KMS-11 (cell line): Measurements from ENCODE around the gene CHMP3.

ENCODE experiments used
- H2AFZ ChIP-seq: fragments of 200-600 bp; sonication (generic); 2 replicates; pipeline ENCODE4 v1.6.1; 2016; ENCODE audit warnings: antibody characterized with exemption, mixed run types, low read depth
- H3K27ac ChIP-seq: fragments of 200-600 bp; sonication (generic); 2 replicates; pipeline ENCODE4 v1.6.1; 2016; ENCODE audit warnings: mild to moderate bottlenecking, mixed run types
- H3K27me3 ChIP-seq: fragments of 200-600 bp; sonication (generic); 2 replicates; pipeline ENCODE4 v1.6.1; 2017; ENCODE audit warnings: mild to moderate bottlenecking, low read depth, mixed run types, moderate library complexity; ENCODE audit not compliant: insufficient read depth
- H3K36me3 ChIP-seq: fragments of 200-600 bp; sonication (generic); 2 replicates; pipeline ENCODE4 v1.6.1; 2017; ENCODE audit warnings: mild to moderate bottlenecking, mixed run types; ENCODE audit not compliant: insufficient read depth
- H3K4me1 ChIP-seq: fragments of 200-600 bp; sonication (generic); 2 replicates; pipeline ENCODE4 v1.6.1; 2016; ENCODE audit warnings: mild to moderate bottlenecking, low read depth, mixed run types; ENCODE audit not compliant: poor library complexity, severe bottlenecking
- H3K4me2 ChIP-seq: fragments of 200-600 bp; sonication (generic); 2 replicates; pipeline ENCODE4 v1.7.0; 2016; ENCODE audit warnings: mild to moderate bottlenecking, mixed run types
- H3K4me3 ChIP-seq: fragments of 200-600 bp; sonication (generic); IDR thresholded peaks from 2 replicates; pipeline ENCODE4 v1.6.1; 2017; ENCODE audit warnings: low read depth, low read length, mixed read lengths; ENCODE audit not compliant: insufficient read depth
- H3K79me2 ChIP-seq: fragments of 200-600 bp; sonication (generic); 2 replicates; pipeline ENCODE4 v1.6.1; 2016; ENCODE audit warnings: low read depth, mixed run types; ENCODE audit not compliant: insufficient read depth
- H3K9ac ChIP-seq: fragments of 200-600 bp; sonication (generic); 2 replicates; pipeline ENCODE4 v1.6.1; 2016; ENCODE audit warnings: mild to moderate bottlenecking, mixed run types
- H4K20me1 ChIP-seq: fragments of 200-600 bp; sonication (generic); 2 replicates; pipeline ENCODE4 v1.6.1; 2016; ENCODE audit warnings: mild to moderate bottlenecking, mixed run types; ENCODE audit not compliant: insufficient read depth
- TF ChIP-seq, protein P1 (sequence below): fragments of 200-600 bp; sonication (generic); conservative IDR thresholded peaks from 2 replicates; pipeline ENCODE4 v1.6.1; 2017; ENCODE audit warnings: low read depth, mild to moderate bottlenecking, antibody characterized with exemption, low read length, moderate library complexity, mixed read lengths

CHMP3 gene

DNA sequence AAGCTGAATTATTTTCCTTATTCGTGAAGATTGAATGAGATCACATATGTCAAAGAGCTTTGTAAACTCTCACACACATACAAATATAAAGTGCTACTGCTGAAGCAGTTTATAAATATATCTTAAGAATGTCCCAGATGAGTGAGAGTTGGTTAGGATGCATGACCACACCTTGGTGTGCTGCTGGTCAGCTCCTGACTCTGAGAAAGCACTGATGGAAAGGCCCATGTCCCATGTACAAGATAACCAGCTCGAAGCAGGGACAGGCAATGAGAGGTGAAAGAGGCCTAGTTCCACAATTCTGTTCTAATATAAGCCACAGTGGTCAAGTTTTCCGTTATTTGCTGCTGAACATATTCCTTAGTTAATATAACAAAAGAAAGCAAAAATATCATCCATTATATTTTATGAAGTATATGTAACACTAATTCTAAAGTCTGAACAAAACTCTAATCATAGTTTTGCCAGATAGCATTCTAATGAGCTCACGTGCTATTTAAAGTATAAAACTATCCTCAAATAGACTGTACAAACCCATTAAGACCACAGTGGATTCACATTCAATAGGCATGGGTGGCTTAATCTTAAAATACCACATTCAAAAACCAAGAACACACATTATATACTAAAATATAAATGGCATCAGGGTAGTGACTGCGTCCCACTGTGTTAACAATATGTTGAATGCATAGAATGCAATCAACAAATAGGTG is 49.1 kb downstream of the CHMP3 start:
- TF ChIP-seq, protein P1, sequence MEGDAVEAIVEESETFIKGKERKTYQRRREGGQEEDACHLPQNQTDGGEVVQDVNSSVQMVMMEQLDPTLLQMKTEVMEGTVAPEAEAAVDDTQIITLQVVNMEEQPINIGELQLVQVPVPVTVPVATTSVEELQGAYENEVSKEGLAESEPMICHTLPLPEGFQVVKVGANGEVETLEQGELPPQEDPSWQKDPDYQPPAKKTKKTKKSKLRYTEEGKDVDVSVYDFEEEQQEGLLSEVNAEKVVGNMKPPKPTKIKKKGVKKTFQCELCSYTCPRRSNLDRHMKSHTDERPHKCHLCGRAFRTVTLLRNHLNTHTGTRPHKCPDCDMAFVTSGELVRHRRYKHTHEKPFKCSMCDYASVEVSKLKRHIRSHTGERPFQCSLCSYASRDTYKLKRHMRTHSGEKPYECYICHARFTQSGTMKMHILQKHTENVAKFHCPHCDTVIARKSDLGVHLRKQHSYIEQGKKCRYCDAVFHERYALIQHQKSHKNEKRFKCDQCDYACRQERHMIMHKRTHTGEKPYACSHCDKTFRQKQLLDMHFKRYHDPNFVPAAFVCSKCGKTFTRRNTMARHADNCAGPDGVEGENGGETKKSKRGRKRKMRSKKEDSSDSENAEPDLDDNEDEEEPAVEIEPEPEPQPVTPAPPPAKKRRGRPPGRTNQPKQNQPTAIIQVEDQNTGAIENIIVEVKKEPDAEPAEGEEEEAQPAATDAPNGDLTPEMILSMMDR, result no peak
- Histone ChIP-seq H3K4me3 (no peak overlapping the region), H3K27me3 (no peaks in the 10 kb centered on the region), H3K79me2 (no peaks in the 10 kb centered on the region), H3K4me2 (no peak overlapping the region), H3K4me1 (no peaks in the 10 kb centered on the region), H3K9ac (no peak overlapping the region), H3K36me3 (no peaks in the 10 kb centered on the region), H4K20me1 (no peaks in the 10 kb centered on the region), H2AFZ (no peak overlapping the region), H3K27ac (no peak overlapping the region)

DNA sequence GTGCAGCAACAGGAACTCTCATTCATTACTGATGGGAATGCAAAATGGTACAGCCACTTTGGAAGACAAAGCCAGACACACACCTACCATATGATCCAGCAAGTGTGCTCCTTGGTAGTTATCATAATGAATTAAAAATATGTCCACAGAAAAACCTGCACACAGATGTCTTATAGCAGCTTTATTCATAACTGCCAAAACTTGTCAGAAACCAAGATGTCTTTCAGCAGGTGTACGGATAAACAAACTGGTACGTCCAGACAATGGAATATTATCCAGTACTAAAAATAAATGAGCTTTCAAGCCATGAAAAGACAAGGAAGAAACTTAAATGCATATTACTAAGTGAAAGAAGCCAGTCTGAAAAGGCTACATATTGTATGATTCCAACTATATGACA is 50.4 kb downstream of the CHMP3 start:
- no peaks in the 10 kb centered on the region for H3K4me1 ChIP-seq
- no peak overlapping the region for H3K27ac ChIP-seq
- no peaks in the 10 kb centered on the region for H3K79me2 ChIP-seq
- H3K36me3 ChIP-seq, result no peaks in the 10 kb centered on the region
- no peak overlapping the region for H3K9ac ChIP-seq
- H4K20me1 ChIP-seq, result no peaks in the 10 kb centered on the region
- H2AFZ ChIP-seq, result no peak overlapping the region
- no peak overlapping the region for H3K4me2 ChIP-seq
- H3K4me3 ChIP-seq, result no peak overlapping the region
- no peaks in the 10 kb centered on the region for H3K27me3 ChIP-seq
- TF ChIP-seq, protein P1, result no peak

DNA sequence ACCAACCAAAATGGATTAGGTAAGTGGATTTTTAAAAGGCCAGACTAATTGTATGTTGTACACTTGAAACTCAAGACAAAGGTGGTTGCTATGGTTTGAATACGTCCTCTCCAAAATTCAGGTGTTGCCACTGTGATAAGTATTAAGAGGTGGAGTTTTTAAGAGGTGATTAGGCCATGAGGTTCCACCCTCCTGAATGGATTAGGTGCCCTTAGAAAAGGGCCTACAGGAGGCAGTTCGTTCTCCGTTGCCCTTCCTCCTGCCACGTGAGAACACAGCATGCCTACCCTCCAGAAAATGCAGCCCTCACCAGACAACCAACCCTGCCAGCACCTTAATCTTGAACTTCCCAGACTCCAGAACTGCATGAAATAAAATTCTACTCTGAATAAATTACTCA is 51.2 kb downstream of the CHMP3 start:
- Histone ChIP-seq H3K36me3 (no peaks in the 10 kb centered on the region), H3K27me3 (no peaks in the 10 kb centered on the region), H3K27ac (no peak overlapping the region), H2AFZ (no peak overlapping the region), H3K4me2 (no peak overlapping the region), H3K4me1 (no peaks in the 10 kb centered on the region), H3K9ac (no peak overlapping the region), H3K4me3 (no peak overlapping the region), H3K79me2 (no peaks in the 10 kb centered on the region), H4K20me1 (no peaks in the 10 kb centered on the region)
- TF ChIP-seq, protein P1, result no peak

DNA sequence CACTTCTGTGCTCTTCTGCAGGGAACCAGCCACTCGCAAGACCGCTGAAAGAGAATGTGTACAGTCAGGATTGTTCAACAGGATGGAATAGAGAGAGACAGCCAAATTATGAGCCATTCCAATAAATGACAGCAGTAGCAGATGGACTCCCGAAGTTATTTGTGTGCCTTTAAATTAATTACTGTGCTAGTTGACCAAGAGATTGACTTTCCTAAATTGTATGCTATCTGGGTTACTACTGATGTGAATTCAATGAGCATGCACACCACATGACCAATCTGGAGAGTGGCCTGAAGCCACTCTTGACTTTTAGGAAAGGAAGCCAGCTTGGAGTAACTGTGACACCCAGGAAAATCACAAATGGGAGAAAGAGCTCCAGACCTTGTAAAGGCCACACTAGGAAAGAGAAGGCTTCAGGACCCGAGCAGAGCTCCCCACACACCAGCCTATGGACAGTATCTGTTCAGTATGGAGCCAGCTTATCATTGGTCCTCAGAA is 52.8 kb downstream of the CHMP3 start:
- TF ChIP-seq, protein P1, result no peak
- Histone ChIP-seq H3K36me3 (no peaks in the 10 kb centered on the region), H3K4me3 (no peak overlapping the region), H3K4me1 (no peaks in the 10 kb centered on the region), H3K9ac (no peak overlapping the region), H3K27me3 (no peaks in the 10 kb centered on the region), H3K27ac (no peak overlapping the region), H2AFZ (no peak overlapping the region), H4K20me1 (no peaks in the 10 kb centered on the region), H3K79me2 (no peaks in the 10 kb centered on the region), H3K4me2 (no peak overlapping the region)
